Natural killer cell (primary cell): ENCODE results near the gene TTLL11. TPM values are rescaled to one million over a fixed set of nuclear protein-coding genes. Genes with fewer than 3 reads are reported as not detected.

Source experiments
- ATAC-seq, 3 donors: fragments of 150-1000 bp in 2 of 3; fragments of 200-7000 bp in 1 of 3; cut with Tn5 transposase; 1 replicate in 1 of 3; 2 replicates in 2 of 3; pipeline ENCODE4 v1.10.0; 2021; ENCODE audit warnings: mild to moderate bottlenecking in 2 of 3, moderate library complexity in 2 of 3
- DNase-seq, 2 donors: peaks; one replicate each; pipeline versions ENCODE4 v3.0.0 to v3.0.0-alpha.2; 2013 to 2021; ENCODE audit warnings: mixed read lengths in 1 of 2
- H3K27ac ChIP-seq: one replicate; pipeline ENCODE4 v1.5.1; 2013; ENCODE audit warnings: mild to moderate bottlenecking, low read length
- H3K27me3 ChIP-seq: one replicate; pipeline ENCODE4 v1.6.1; 2013; ENCODE audit warnings: low read length; ENCODE audit not compliant: control insufficient read depth, insufficient read depth
- H3K36me3 ChIP-seq: one replicate; pipeline ENCODE4 v1.6.1; 2013; ENCODE audit warnings: low read length; ENCODE audit not compliant: control insufficient read depth, insufficient read depth
- H3K4me1 ChIP-seq: one replicate; pipeline ENCODE4 v1.6.1; 2013; ENCODE audit warnings: low read length; ENCODE audit not compliant: control insufficient read depth, insufficient read depth
- H3K4me3 ChIP-seq: one replicate; pipeline ENCODE4 v1.5.1; 2013; ENCODE audit warnings: low read length
- H3K9me3 ChIP-seq: one replicate; pipeline ENCODE4 v1.6.1; 2013; ENCODE audit warnings: low read length; ENCODE audit not compliant: control insufficient read depth, insufficient read depth
- H3K27ac Mint-ChIP-seq, 2 donors: one replicate each; pipeline ENCODE4 v1.8.0; 2022; ENCODE audit warnings: mild to moderate bottlenecking in 2 of 2, mixed read lengths in 2 of 2, moderate library complexity in 1 of 2
- H3K27me3 Mint-ChIP-seq, 2 donors: one replicate each; pipeline ENCODE4 v1.8.0; 2022; ENCODE audit warnings: low read depth in 2 of 2, mixed read lengths in 2 of 2
- H3K36me3 Mint-ChIP-seq: one replicate; pipeline ENCODE4 v1.8.0; 2022; ENCODE audit warnings: mixed read lengths
- H3K4me1 Mint-ChIP-seq, 2 donors: one replicate each; pipeline ENCODE4 v1.8.0; 2022; ENCODE audit warnings: mixed read lengths in 2 of 2
- H3K4me3 Mint-ChIP-seq: one replicate; pipeline ENCODE4 v1.8.0; 2022; ENCODE audit warnings: mild to moderate bottlenecking, moderate library complexity, mixed read lengths
- H3K9me3 Mint-ChIP-seq, 2 donors: one replicate each; pipeline ENCODE4 v1.8.0; 2022; ENCODE audit warnings: mixed read lengths in 2 of 2
- WGBS: methylation state at CpG from one replicate; pipeline ENCODE4 v1.1.7; 2013; ENCODE audit warnings: missing lambda C conversion rate; ENCODE audit not compliant: insufficient coverage; 5-methylcytosine and 5-hydroxymethylcytosine counted together
- intact Hi-C: fragments of 100-400 bp; cut with micrococcal nuclease; formaldehyde crosslinking; loops from one replicate; pipeline ENCODE4 v1.14.2; 2022
- total RNA-seq, 4 donors: library from RNA; stranded (reverse); fragments of 120-200 nt in 1 of 4; gene quantifications; one replicate each; pipeline versions ENCODE4 v1.2.3 to v1.2.4, GENCODE V29; 2013 to 2022
- TF ChIP-seq, protein P1 (sequence below): fragments of 200-600 bp; IDR thresholded peaks from one replicate; pipeline ENCODE4 v1.8.0; 2022; ENCODE audit warnings: antibody characterized with exemption

TTLL11 gene
- total RNA-seq, 3 donors from 2014 or later (not counting 1 experiment from before 2014, with no cell fraction given): 3.4 to 4.6 (median 3.6) TPM

DNA sequence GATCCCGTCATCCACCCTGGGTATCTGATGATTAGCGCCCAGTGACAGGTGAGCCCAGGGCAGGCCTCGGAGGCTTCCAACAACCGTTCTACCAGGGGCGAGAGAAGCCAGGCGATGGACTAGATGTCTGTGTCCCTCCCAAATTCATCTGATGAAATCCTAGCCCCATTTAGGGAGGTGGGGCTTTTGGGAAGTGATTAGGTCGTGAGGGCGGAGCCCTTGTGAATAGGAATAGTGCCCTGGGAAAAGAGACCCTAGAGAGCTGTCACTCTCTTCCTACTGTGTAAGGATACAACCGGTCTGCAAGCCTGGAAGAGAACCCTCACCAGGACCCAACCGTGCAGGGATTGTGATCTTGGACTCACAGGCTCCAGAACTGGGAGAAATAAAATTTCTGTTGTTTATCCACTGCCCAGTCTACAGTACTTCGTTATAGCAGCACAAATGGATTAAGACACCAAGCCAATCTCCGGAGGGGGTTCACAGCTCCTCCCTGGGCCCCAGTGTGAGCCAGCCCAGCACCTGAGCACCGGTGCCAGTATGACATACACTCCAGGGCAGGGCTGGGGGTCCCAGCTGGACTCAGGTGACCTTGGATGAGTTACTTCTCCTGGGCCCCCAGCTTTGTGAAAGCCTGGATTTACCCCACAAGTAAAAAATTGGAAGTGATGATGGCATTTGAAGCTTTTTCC lies 279.4 kb downstream of the TTLL11 start:
- Histone ChIP-seq H3K27me3 (no peaks in the 10 kb centered on the region), H3K4me1 (no peaks in the 10 kb centered on the region), H3K9me3 (no peaks in the 10 kb centered on the region), H3K4me3 (no peak overlapping the region), H3K36me3 (no peaks in the 10 kb centered on the region), H3K27ac (no peak overlapping the region)
- WGBS: 88% methylated on average over 13 of the region's 13 CpGs
- ATAC-seq (no peak), DNase-seq (no peak)
- intact Hi-C loops: no loop called here
- H3K36me3 Mint-ChIP-seq: no peaks in the 10 kb centered on the region
- H3K9me3 Mint-ChIP-seq: no peaks in the 10 kb centered on the region
- no peak overlapping the region for H3K4me3 Mint-ChIP-seq
- H3K4me1 Mint-ChIP-seq: no peaks in the 10 kb centered on the region
- TF ChIP-seq, protein P1, sequence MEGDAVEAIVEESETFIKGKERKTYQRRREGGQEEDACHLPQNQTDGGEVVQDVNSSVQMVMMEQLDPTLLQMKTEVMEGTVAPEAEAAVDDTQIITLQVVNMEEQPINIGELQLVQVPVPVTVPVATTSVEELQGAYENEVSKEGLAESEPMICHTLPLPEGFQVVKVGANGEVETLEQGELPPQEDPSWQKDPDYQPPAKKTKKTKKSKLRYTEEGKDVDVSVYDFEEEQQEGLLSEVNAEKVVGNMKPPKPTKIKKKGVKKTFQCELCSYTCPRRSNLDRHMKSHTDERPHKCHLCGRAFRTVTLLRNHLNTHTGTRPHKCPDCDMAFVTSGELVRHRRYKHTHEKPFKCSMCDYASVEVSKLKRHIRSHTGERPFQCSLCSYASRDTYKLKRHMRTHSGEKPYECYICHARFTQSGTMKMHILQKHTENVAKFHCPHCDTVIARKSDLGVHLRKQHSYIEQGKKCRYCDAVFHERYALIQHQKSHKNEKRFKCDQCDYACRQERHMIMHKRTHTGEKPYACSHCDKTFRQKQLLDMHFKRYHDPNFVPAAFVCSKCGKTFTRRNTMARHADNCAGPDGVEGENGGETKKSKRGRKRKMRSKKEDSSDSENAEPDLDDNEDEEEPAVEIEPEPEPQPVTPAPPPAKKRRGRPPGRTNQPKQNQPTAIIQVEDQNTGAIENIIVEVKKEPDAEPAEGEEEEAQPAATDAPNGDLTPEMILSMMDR: no peak
- H3K27me3 Mint-ChIP-seq: no peaks in the 10 kb centered on the region
- H3K27ac Mint-ChIP-seq: no peak overlapping the region

DNA sequence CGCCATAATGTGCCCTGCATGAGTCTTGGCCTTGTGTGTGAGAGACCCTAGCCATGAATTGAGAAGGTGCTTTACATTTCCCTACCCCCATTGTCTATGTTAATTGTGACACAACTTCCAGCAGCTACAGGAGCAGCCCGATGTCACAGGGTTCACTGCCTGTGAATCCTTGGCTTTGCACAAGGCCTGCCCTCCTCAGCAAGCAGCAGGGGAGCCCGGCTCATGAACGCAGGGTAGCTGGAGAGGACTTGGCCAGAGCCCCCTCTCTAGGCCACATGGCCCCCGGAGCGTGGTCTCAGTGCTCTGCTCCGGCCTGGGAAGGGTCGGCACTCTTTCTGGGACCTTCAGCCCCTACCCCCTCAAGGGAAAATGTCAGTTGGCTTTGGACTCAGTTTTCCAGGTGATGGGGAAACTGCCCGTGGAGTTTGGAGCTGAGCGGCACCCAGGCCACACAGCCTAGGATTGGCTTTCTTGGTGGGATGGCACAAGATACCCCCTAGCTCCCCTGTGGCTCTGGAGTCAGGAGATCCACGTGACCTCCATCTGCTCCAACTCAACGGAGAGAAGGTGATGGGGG lies 280.9 kb downstream of the TTLL11 start:
- ATAC-seq (no peak), DNase-seq (no peak)
- Mint-ChIP-seq H3K4me1 (no peaks in the 10 kb centered on the region), H3K4me3 (no peak overlapping the region), H3K36me3 (no peaks in the 10 kb centered on the region), H3K9me3 (no peaks in the 10 kb centered on the region), H3K27me3 (no peaks in the 10 kb centered on the region), H3K27ac (no peak overlapping the region)
- no peaks in the 10 kb centered on the region for H3K9me3 ChIP-seq
- H3K4me1 ChIP-seq: peaks cover 4% of the 10 kb centered on the region
- WGBS: 91% methylated on average over 12 of the region's 12 CpGs
- H3K27ac ChIP-seq: no peak overlapping the region
- no peaks in the 10 kb centered on the region for H3K36me3 ChIP-seq
- H3K27me3 ChIP-seq: no peaks in the 10 kb centered on the region
- TF ChIP-seq, protein P1: no peak
- intact Hi-C loops: no loop called here
- H3K4me3 ChIP-seq: no peak overlapping the region

DNA sequence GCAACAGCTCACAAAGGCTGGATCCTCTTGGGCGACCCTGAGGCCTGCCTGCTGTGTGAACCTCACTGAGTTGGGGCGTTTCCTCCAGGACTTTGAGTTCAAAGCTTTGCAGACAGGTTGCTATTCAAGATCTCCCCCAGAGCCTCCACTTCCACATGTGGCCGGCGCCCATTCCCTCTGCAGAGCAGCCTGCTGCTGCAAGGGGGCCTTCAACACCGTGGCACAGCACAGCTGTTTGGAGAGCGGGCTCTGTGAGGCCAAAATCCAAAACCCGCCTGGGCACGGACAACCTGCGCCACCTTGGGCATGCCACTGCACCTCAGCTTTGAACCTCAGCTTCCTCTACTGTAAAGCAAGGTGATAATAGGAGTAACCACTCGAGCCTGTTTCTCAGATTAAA lies 281.4 kb downstream of the TTLL11 start:
- Mint-ChIP-seq H3K4me3 (no peak overlapping the region), H3K9me3 (no peaks in the 10 kb centered on the region), H3K4me1 (no peaks in the 10 kb centered on the region), H3K27ac (no peak overlapping the region), H3K27me3 (no peaks in the 10 kb centered on the region), H3K36me3 (no peaks in the 10 kb centered on the region)
- Histone ChIP-seq H3K27me3 (no peaks in the 10 kb centered on the region), H3K9me3 (no peaks in the 10 kb centered on the region), H3K36me3 (no peaks in the 10 kb centered on the region), H3K4me3 (no peak overlapping the region), H3K27ac (no peak overlapping the region), H3K4me1 (peaks cover 4% of the 10 kb centered on the region)
- DNase-seq: no peak
- 84% methylated on average over 10 of the region's 10 CpGs for WGBS
- intact Hi-C loops: no loop called here
- ATAC-seq: no peak
- TF ChIP-seq, protein P1: no peak

DNA sequence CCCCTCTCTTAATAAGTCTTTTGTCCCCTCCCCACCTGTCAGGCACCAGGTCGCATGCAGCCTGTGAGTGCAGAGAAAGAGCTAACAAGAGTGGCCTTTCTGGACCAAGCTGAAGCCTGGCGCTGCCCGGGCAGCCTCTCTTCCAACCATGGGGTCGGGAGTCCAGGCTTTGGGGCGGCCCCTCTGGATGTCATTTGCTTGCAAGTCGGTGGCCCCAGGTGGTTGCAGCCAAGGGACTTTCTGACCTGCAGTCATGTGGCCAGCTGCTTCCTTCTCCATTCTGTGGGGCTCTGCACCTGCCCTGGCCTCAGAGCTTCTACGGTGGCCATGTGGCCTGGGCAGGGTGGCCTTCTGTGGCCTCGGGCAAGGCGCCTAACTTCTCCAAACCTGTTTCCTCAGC lies 282.0 kb downstream of the TTLL11 start:
- H3K36me3 ChIP-seq: no peaks in the 10 kb centered on the region
- ATAC-seq: no peak
- H3K27ac ChIP-seq: no peak overlapping the region
- H3K36me3 Mint-ChIP-seq: no peaks in the 10 kb centered on the region
- peaks cover 4% of the 10 kb centered on the region for H3K4me1 ChIP-seq
- H3K9me3 Mint-ChIP-seq: no peaks in the 10 kb centered on the region
- WGBS: 67% methylated on average over 9 of the region's 9 CpGs
- H3K4me1 Mint-ChIP-seq: no peaks in the 10 kb centered on the region
- no peaks in the 10 kb centered on the region for H3K9me3 ChIP-seq
- no peak overlapping the region for H3K4me3 Mint-ChIP-seq
- no peak overlapping the region for H3K27ac Mint-ChIP-seq
- no peaks in the 10 kb centered on the region for H3K27me3 Mint-ChIP-seq
- no peaks in the 10 kb centered on the region for H3K27me3 ChIP-seq
- no peak for DNase-seq
- intact Hi-C loops: no loop called here
- TF ChIP-seq, protein P1: no peak
- H3K4me3 ChIP-seq: no peak overlapping the region
